ENCODE measurements around the gene MEIOC.
"Not testable (repeated sequence)": the region's sequence is repeated elsewhere in the genome, so short reads cannot be mapped to it uniquely, and the experiment has no call there.

The MEIOC gene

GRCh38 chr17:44700288-44700687 is 44.0 kb downstream of the MEIOC start:
- not testable (repeated sequence) for H3K36me3 ChIP-seq (ENCODE audit: control insufficient read depth, insufficient read depth, low read length); H3K4me3 ChIP-seq (ENCODE audit: insufficient read depth, low read depth, low read length); H3K9me3 ChIP-seq (ENCODE audit: control insufficient read depth, low read length); H3K27me3 ChIP-seq (ENCODE audit: control insufficient read depth, insufficient read depth, low read length, poor library complexity, severe bottlenecking); H3K27ac ChIP-seq (ENCODE audit: insufficient read depth, low read depth, low read length, poor library complexity, severe bottlenecking); H3K4me1 ChIP-seq (ENCODE audit: control insufficient read depth, insufficient read depth, low read length)
- 94 to 97% methylated on average over 8 of the region's 10 CpGs for WGBS, 2 experiments

DNA sequence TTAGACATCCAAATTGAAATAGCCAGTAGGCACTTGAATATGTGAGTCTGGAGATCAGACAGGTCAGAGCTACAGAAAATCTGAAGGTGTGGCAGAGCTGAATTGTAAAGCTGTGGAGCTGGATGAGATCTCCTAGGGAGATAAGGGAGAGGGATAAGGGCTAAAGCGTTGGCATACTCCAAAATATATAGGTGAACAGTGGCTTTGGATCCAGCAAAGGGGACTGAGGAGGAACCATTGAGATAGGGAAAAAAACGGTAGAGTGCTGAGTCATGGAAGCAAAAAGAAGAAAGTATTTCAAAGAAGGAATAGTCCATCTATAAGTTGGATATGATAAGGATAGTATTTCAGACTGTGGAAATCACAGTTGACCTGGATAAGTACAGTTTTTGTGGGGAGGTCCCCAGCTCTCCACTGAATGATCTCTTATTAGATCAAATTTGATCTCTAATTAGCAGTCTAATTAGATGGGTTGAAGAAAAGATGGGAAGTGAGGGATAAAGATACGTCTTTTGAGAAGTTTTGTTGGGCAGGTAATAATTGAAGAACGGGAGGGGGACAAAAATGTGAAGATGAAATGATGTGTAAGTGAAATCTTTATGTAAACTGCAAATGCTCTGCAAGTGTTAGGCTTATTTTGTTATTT is 51.6 kb downstream of the MEIOC start:
- no peak overlapping the region for H3K27ac ChIP-seq (ENCODE audit: insufficient read depth, low read depth, low read length, poor library complexity, severe bottlenecking)
- no peaks in the 10 kb centered on the region for H3K36me3 ChIP-seq (ENCODE audit: control insufficient read depth, insufficient read depth, low read length)
- peak overlapping the region; percentile 92 for H3K4me3 ChIP-seq (ENCODE audit: insufficient read depth, low read depth, low read length)
- H3K4me1 ChIP-seq (ENCODE audit: control insufficient read depth, insufficient read depth, low read length), result no peaks in the 10 kb centered on the region
- 61 to 64% methylated on average over 4 of the region's 4 CpGs for WGBS, 2 experiments
- peaks cover 4% of the 10 kb centered on the region for H3K27me3 ChIP-seq (ENCODE audit: control insufficient read depth, insufficient read depth, low read length, poor library complexity, severe bottlenecking)
- no peaks in the 10 kb centered on the region for H3K9me3 ChIP-seq (ENCODE audit: control insufficient read depth, low read length)

DNA sequence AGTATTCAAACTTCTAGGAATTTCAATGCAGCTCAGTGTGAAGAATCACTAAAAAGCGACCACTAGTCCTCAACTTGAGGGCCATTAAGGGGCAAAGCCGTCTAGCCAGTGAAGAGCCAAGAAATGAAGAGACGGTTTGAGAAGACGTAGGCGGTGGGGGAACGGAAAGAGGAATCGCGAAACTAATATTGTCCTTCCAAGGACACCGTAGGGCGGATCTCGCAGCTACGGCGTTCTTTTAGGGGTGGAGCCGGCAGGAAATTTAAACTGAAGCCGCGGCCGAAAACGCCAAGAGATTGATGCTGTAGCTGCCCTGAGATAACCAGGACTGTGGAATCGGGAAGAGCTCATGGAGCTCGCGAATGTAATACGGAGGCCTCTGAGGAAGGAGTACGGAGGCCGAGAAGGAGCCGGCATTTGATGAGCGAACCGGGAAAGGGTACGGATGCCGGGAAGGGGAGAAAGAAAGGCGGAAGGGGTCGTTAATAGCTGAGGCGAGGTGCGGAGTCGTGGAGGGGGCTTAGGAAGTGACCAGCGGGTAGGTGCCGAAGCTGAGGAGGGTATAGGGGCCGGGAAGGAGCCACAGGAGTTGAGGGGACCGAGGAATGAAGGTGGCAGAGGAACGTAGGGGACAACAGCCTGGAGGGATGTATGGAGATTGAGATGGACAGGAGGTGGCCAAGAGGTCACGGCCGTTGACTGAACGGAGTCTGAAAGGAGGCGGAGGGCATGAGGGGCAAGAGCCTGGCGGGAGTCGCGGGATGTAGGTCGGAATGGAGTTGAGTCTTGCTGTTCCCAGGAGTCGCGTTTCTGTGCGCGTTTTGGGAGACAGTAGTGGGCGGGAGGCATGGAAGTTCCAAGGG is 52.4 kb downstream of the MEIOC start, which contains the start of gene DBF4B:
DBF4B (plus strand) TSS at position 265 of the 863 bp plus-strand sequence; CDS start at position 421, 156 bp downstream.
- no peaks in the 10 kb centered on the region for H3K36me3 ChIP-seq (ENCODE audit: control insufficient read depth, insufficient read depth, low read length)
- 1% methylated on average over 52 of the region's 52 CpGs for WGBS, 2 experiments
- H3K9me3 ChIP-seq (ENCODE audit: control insufficient read depth, low read length), result no peaks in the 10 kb centered on the region
- no peaks in the 10 kb centered on the region for H3K4me1 ChIP-seq (ENCODE audit: control insufficient read depth, insufficient read depth, low read length)
- H3K27ac ChIP-seq (ENCODE audit: insufficient read depth, low read depth, low read length, poor library complexity, severe bottlenecking), result peak within 1 kb of the TSS; percentile 77
- peaks cover 4% of the 10 kb centered on the region for H3K27me3 ChIP-seq (ENCODE audit: control insufficient read depth, insufficient read depth, low read length, poor library complexity, severe bottlenecking)
- H3K4me3 ChIP-seq (ENCODE audit: insufficient read depth, low read depth, low read length), result peak within 1 kb of the TSS; percentile 92

DNA sequence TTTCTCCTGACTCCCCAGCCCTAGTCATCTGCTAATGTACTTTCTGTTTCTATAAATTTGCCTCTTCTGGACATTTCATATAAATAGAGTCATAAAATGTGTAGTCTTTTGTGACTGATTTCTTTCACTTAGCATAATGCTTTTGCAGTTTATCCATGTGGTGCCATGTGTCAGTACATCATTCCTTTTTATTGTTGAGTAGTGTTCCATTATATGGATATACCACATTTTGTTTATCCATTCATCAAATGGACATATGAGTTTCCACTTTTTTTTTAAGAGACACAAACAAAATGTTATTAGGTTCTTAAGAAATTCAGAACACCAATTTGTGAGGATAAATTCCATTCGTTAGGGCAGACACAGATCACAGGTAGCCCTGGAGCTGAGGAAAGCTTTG is 63.2 kb downstream of the MEIOC start:
- no peak overlapping the region for H3K4me3 ChIP-seq (ENCODE audit: insufficient read depth, low read depth, low read length)
- no peaks in the 10 kb centered on the region for H3K9me3 ChIP-seq (ENCODE audit: control insufficient read depth, low read length)
- H3K27ac ChIP-seq (ENCODE audit: insufficient read depth, low read depth, low read length, poor library complexity, severe bottlenecking), result no peak overlapping the region
- H3K4me1 ChIP-seq (ENCODE audit: control insufficient read depth, insufficient read depth, low read length), result no peaks in the 10 kb centered on the region
- no peaks in the 10 kb centered on the region for H3K27me3 ChIP-seq (ENCODE audit: control insufficient read depth, insufficient read depth, low read length, poor library complexity, severe bottlenecking)
- WGBS, 2 experiments, result 94 to 98% methylated on average over 1 of the region's 1 CpG
- H3K36me3 ChIP-seq (ENCODE audit: control insufficient read depth, insufficient read depth, low read length), result peaks cover 23% of the 10 kb centered on the region

- Histone ChIP-seq H3K27me3 (ENCODE audit: control insufficient read depth, insufficient read depth, low read length, poor library complexity, severe bottlenecking) (no peaks in the 10 kb centered on the region), H3K9me3 (ENCODE audit: control insufficient read depth, low read length) (no peaks in the 10 kb centered on the region), H3K4me3 (ENCODE audit: insufficient read depth, low read depth, low read length) (no peak overlapping the region), H3K36me3 (ENCODE audit: control insufficient read depth, insufficient read depth, low read length) (peaks cover 23% of the 10 kb centered on the region), H3K4me1 (ENCODE audit: control insufficient read depth, insufficient read depth, low read length) (no peaks in the 10 kb centered on the region), H3K27ac (ENCODE audit: insufficient read depth, low read depth, low read length, poor library complexity, severe bottlenecking) (no peak overlapping the region)
- WGBS, 2 experiments, result 94 to 95% methylated on average over 5 of the region's 5 CpGs
These were observed 66.0 kb downstream of the MEIOC start for GRCh38 chr17:44722254-44722653.

Data from ectodermal cell (in vitro differentiated cells).